Transverse colon (tissue), 3 donors: ENCODE measurements around the gene GPR89A.

Experiments
- CTCF ChIP-seq, 5 experiments: fragments of 200-600 bp in 3 of 5; fragments of 450-650 bp in 2 of 5; sonication (generic) in 3 of 5; IDR thresholded peaks; 1 replicate in 2 of 5; 2 replicates in 3 of 5; pipeline ENCODE4 v1.5.1; 2016 to 2017; ENCODE audit warnings: antibody characterized with exemption in 5 of 5, inconsistent platforms in 3 of 5, mild to moderate bottlenecking in 2 of 5, moderate library complexity in 1 of 5
- POLR2A ChIP-seq: fragments of 450-650 bp; IDR thresholded peaks from one replicate; pipeline ENCODE4 v1.6.1; 2016; ENCODE audit warnings: antibody characterized with exemption, mild to moderate bottlenecking, moderate library complexity

GRCh38 chr1:145701306-145701862 is 93.6 kb downstream of the GPR89A start:
- TF ChIP-seq POLR2A (no peak), CTCF (IDR thresholded peaks at IDR 0.05) (no peak)
